ENCODE measurements around the gene RIT2.

GRCh38 chr18:43139288-43139946 lies 23.9 kb upstream of the RIT2 start:
- TF ChIP-seq POLR2A (IDR thresholded peaks at IDR 0.05; ENCODE audit: low read depth, low read length) = no peak
- TF ChIP-seq POLR2AphosphoS5 (IDR thresholded peaks at IDR 0.05; ENCODE audit: low read depth, low read length) = no peak
- no peak for TF ChIP-seq TAF1 (IDR thresholded peaks at IDR 0.05; ENCODE audit: low read depth, low read length)

Data from GM12891 (cell line).